Mesenchymal stem cell (in vitro differentiated cells and primary cell): Measurements from ENCODE around the gene HIPK2.

Experiments
- DNase-seq: peaks from one replicate; pipeline ENCODE4 v3.0.0-alpha.2; 2013
- H2AFZ ChIP-seq: one replicate; pipeline ENCODE4 v1.6.1; 2013; ENCODE audit warnings: low read depth, mild to moderate bottlenecking, control low read depth, inconsistent platforms, low read length, moderate library complexity
- H2AK5ac ChIP-seq: 2 replicates; pipeline ENCODE4 v1.6.1; 2013; ENCODE audit warnings: low read length, moderate library complexity, mild to moderate bottlenecking, inconsistent platforms; ENCODE audit not compliant: severe bottlenecking
- H2BK120ac ChIP-seq: one replicate; pipeline ENCODE4 v1.6.1; 2013; ENCODE audit warnings: low read depth, mild to moderate bottlenecking, inconsistent platforms, low read length, moderate library complexity
- H2BK12ac ChIP-seq, 2 experiments: one replicate each; pipeline ENCODE4 v1.6.1; 2013; ENCODE audit warnings: inconsistent platforms in 2 of 2, low read length in 2 of 2, mild to moderate bottlenecking in 2 of 2, moderate library complexity in 2 of 2, control low read depth in 1 of 2
- H2BK15ac ChIP-seq: one replicate; pipeline ENCODE4 v1.6.1; 2013; ENCODE audit warnings: mild to moderate bottlenecking, low read depth, inconsistent platforms; ENCODE audit not compliant: poor library complexity, severe bottlenecking
- H2BK5ac ChIP-seq: 2 replicates; pipeline ENCODE4 v1.6.1; 2013; ENCODE audit warnings: low read depth, mild to moderate bottlenecking, low read length, control low read depth, inconsistent platforms; ENCODE audit not compliant: poor library complexity, severe bottlenecking
- H3K14ac ChIP-seq, 2 experiments: one replicate each; pipeline ENCODE4 v1.6.1; 2013; ENCODE audit warnings: inconsistent platforms in 2 of 2, low read length in 2 of 2, control low read depth in 1 of 2, mild to moderate bottlenecking in 1 of 2, moderate library complexity in 1 of 2
- H3K18ac ChIP-seq, 2 experiments: one replicate each; pipeline ENCODE4 v1.6.1; 2013; ENCODE audit warnings: inconsistent platforms in 2 of 2, low read length in 2 of 2, control low read depth in 1 of 2, low read depth in 1 of 2, mild to moderate bottlenecking in 1 of 2
- H3K23ac ChIP-seq, 2 experiments: one replicate each; pipeline ENCODE4 v1.6.1; 2013; ENCODE audit warnings: inconsistent platforms in 2 of 2, low read length in 2 of 2, mild to moderate bottlenecking in 2 of 2, moderate library complexity in 2 of 2, control low read depth in 1 of 2
- H3K27ac ChIP-seq: 2 replicates; pipeline ENCODE4 v1.5.1; 2013; ENCODE audit warnings: mild to moderate bottlenecking, moderate library complexity, low read length, control low read depth, inconsistent platforms; ENCODE audit not compliant: poor library complexity, severe bottlenecking
- H3K27me3 ChIP-seq, 2 experiments: 2 replicates each; pipeline versions ENCODE4 v1.6.1 to v1.7.0; 2013; ENCODE audit warnings: low read length in 2 of 2, mild to moderate bottlenecking in 2 of 2, moderate library complexity in 2 of 2, control low read depth in 1 of 2, inconsistent platforms in 1 of 2; ENCODE audit not compliant: control insufficient read depth in 1 of 2, insufficient read depth in 1 of 2
- H3K36me3 ChIP-seq, 2 experiments: 2 replicates each; pipeline versions ENCODE4 v1.6.1 to v1.7.0; 2013; ENCODE audit warnings: low read length in 2 of 2, control low read depth in 1 of 2, inconsistent platforms in 1 of 2, low read depth in 1 of 2, mild to moderate bottlenecking in 1 of 2; ENCODE audit not compliant: insufficient read depth in 2 of 2, control insufficient read depth in 1 of 2
- H3K4ac ChIP-seq, 2 experiments: one replicate each; pipeline ENCODE4 v1.6.1; 2013; ENCODE audit warnings: inconsistent platforms in 2 of 2, low read length in 2 of 2, mild to moderate bottlenecking in 2 of 2, moderate library complexity in 2 of 2, control low read depth in 1 of 2, low read depth in 1 of 2
- H3K4me1 ChIP-seq: 2 replicates; pipeline ENCODE4 v1.6.1; 2013; ENCODE audit warnings: low read depth, low read length, control low read depth; ENCODE audit not compliant: control insufficient read depth, insufficient read depth
- H3K4me2 ChIP-seq: 2 replicates; pipeline ENCODE4 v1.6.1; 2013; ENCODE audit warnings: low read length, mild to moderate bottlenecking, inconsistent platforms; ENCODE audit not compliant: poor library complexity, severe bottlenecking
- H3K4me3 ChIP-seq, 2 experiments: 2 replicates each; pipeline versions ENCODE4 v1.5.1 to v1.7.0; 2013; ENCODE audit warnings: low read length in 2 of 2, mild to moderate bottlenecking in 2 of 2, control low read depth in 1 of 2, low read depth in 1 of 2; ENCODE audit not compliant: insufficient read depth in 1 of 2
- H3K79me1 ChIP-seq: replicated peaks from 2 replicates; pipeline ENCODE4 v1.6.1; 2013; ENCODE audit warnings: mild to moderate bottlenecking, control low read depth, low read length, inconsistent platforms; ENCODE audit not compliant: poor library complexity, severe bottlenecking
- H3K9ac ChIP-seq: 2 replicates; pipeline ENCODE4 v1.7.0; 2013; ENCODE audit warnings: mild to moderate bottlenecking, low read length, moderate library complexity
- H3K9me3 ChIP-seq: 2 replicates; pipeline ENCODE4 v1.7.0; 2013; ENCODE audit warnings: mild to moderate bottlenecking, low read length; ENCODE audit not compliant: control insufficient read depth
- H4K8ac ChIP-seq: one replicate; pipeline ENCODE4 v1.6.1; 2013; ENCODE audit warnings: inconsistent platforms, mild to moderate bottlenecking, low read length, moderate library complexity
- H4K91ac ChIP-seq: one replicate; pipeline ENCODE4 v1.6.1; 2013; ENCODE audit warnings: mild to moderate bottlenecking, low read length, inconsistent platforms
- WGBS: methylation state at CpG from one replicate; pipeline ENCODE4 v1.1.7; 2013; ENCODE audit warnings: mixed read lengths; 5-methylcytosine and 5-hydroxymethylcytosine counted together

HIPK2 gene

DNA sequence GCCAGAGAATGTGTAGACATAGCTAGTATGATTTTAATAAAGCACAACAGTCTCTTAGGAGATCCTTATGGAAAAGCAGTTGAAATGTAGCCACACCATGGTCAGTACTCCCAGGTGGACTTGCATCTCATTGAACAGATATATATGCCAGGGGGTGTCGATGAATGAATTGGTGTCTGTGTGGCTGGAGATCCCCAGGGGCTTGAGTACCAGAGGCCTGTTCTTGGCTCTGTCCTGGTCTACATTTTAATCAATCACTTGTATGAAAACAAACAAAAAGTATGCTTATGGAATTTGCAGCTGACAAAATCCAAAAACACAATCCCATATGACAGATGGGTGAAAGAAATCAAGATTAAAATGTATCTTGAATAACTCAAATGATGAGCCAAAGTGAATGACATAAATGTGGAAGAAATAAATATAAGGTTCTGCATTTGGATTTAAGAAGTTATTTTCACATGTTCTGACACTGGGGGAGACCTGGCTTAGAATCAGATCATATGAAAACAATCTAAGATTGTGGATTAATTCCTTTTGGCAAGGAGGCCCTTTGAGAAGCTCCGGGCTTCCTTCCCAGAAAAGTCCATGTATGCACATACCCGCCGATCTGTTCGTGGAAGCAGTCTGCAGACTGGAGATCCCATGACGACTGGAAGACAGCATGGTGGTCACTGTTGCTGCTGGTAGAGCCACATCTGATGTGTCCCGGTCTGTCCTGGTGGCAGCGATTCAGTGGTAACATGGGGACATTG lies 238.7 kb downstream of the HIPK2 start:
- Histone ChIP-seq H2AK5ac (no peak overlapping the region), H3K4me3 (no peak overlapping the region), H2AFZ (no peak overlapping the region), H2BK15ac (no peak overlapping the region), H3K9ac (no peak overlapping the region), H4K8ac (no peak overlapping the region), H4K91ac (no peak overlapping the region), H3K79me1 (no peaks in the 10 kb centered on the region), H3K4me1 (peaks cover 5% of the 10 kb centered on the region), H3K27ac (no peak overlapping the region), H3K4ac (no peak overlapping the region), H2BK5ac (no peak overlapping the region), H3K9me3 (no peaks in the 10 kb centered on the region), H3K14ac (peak overlapping the region in 1 of 2 experiments; percentile 80), H2BK12ac (no peak overlapping the region), H3K36me3 (no peaks in the 10 kb centered on the region), H2BK120ac (no peak overlapping the region), H3K27me3 (peaks cover 51 to 58% of the 10 kb centered on the region in 2 experiments), H3K18ac (no peak overlapping the region), H3K23ac (no peak overlapping the region), H3K4me2 (no peak overlapping the region)
- no peak for DNase-seq
- 95% methylated on average over 8 of the region's 8 CpGs for WGBS

DNA sequence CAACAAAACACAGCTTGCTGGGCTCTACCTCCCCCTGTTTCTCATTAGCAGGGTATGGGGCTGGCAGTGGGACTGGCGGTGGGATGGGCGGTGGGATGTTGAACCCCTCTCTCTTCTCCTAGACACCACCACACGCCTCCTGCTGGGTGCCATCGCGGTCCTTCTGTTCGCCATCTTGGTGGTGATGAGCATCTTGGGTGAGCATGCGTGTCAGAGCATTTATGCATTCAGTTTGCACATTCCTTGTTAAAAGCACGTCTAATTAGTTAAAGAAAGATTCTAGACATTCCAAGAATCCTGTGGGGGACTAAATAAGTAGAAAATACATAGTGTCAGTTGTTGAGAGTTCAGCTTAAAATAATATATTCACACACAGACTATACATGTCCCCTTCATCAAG lies 241.6 kb downstream of the HIPK2 start:
- Histone ChIP-seq H3K4me2 (no peak overlapping the region), H2BK15ac (no peak overlapping the region), H3K4ac (no peak overlapping the region), H2BK5ac (no peak overlapping the region), H4K8ac (no peak overlapping the region), H3K18ac (no peak overlapping the region), H2AK5ac (no peak overlapping the region), H3K9me3 (no peaks in the 10 kb centered on the region), H3K79me1 (no peaks in the 10 kb centered on the region), H3K36me3 (no peaks in the 10 kb centered on the region), H2BK12ac (no peak overlapping the region), H3K4me3 (no peak overlapping the region), H3K14ac (no peak overlapping the region), H3K27ac (no peak overlapping the region), H2AFZ (no peak overlapping the region), H3K4me1 (no peaks in the 10 kb centered on the region), H4K91ac (no peak overlapping the region), H2BK120ac (no peak overlapping the region), H3K27me3 (peaks cover 31 to 46% of the 10 kb centered on the region in 2 experiments), H3K9ac (no peak overlapping the region), H3K23ac (no peak overlapping the region)
- 91% methylated on average over 6 of the region's 8 CpGs for WGBS
- DNase-seq, result no peak

- Histone ChIP-seq H3K27ac (no peak overlapping the region), H3K4ac (no peak overlapping the region), H3K79me1 (no peaks in the 10 kb centered on the region), H3K9ac (no peak overlapping the region), H2BK12ac (no peak overlapping the region), H4K91ac (no peak overlapping the region), H3K4me2 (no peak overlapping the region), H4K8ac (no peak overlapping the region), H3K27me3 (peaks cover 25 to 37% of the 10 kb centered on the region in 2 experiments), H3K9me3 (no peaks in the 10 kb centered on the region), H3K23ac (no peak overlapping the region), H3K18ac (no peak overlapping the region), H3K4me1 (no peaks in the 10 kb centered on the region), H2BK120ac (no peak overlapping the region), H3K14ac (no peak overlapping the region), H2AK5ac (no peak overlapping the region), H3K36me3 (no peaks in the 10 kb centered on the region), H2BK5ac (no peak overlapping the region), H2BK15ac (no peak overlapping the region), H2AFZ (no peak overlapping the region), H3K4me3 (no peak overlapping the region)
- no peak for DNase-seq
- WGBS, result 52% methylated on average over 4 of the region's 7 CpGs
Measured at GRCh38 chr7:139534966-139535651, 242.7 kb downstream of the HIPK2 start.

DNA sequence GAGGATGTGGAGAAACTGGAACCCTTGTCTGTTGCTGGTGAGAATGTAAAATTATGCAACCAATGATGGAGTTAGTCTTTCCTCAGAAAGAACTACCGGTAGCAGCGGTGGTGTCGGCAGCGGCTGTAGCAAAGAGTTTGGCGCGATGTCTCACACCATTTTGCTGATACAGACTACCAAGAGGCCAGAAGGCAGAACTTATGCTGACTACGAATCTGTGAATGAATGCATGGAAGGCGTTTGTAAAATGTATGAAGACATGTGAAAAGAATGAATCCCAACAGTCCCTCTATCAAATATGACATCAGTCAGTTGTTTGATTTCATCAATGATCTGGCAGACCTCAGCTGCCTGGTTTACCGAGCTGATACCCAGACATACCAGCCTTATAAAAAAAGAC lies 243.7 kb downstream of the HIPK2 start:
- H3K14ac ChIP-seq, result no peak overlapping the region

More for the DNA sequence above, 243.7 kb downstream of the HIPK2 start:
- no peak overlapping the region for H3K9ac ChIP-seq
- H2AFZ ChIP-seq, result no peak overlapping the region
- no peak overlapping the region for H2BK15ac ChIP-seq
- H2BK5ac ChIP-seq, result no peak overlapping the region
- no peak overlapping the region for H3K18ac ChIP-seq
- no peak overlapping the region for H3K4me2 ChIP-seq
- H4K91ac ChIP-seq, result no peak overlapping the region
- no peak overlapping the region for H3K27ac ChIP-seq
- H3K23ac ChIP-seq, result no peak overlapping the region
- no peak for DNase-seq
- no peak overlapping the region for H4K8ac ChIP-seq
- H3K36me3 ChIP-seq, result no peaks in the 10 kb centered on the region
- peaks cover 22 to 28% of the 10 kb centered on the region in 2 experiments for H3K27me3 ChIP-seq
- no peak overlapping the region for H3K4me3 ChIP-seq
- H3K4ac ChIP-seq, result no peak overlapping the region
- H2BK12ac ChIP-seq, result no peak overlapping the region
- H2AK5ac ChIP-seq, result no peak overlapping the region
- 93% methylated on average over 8 of the region's 9 CpGs for WGBS
- H3K4me1 ChIP-seq, result no peaks in the 10 kb centered on the region
- H2BK120ac ChIP-seq, result no peak overlapping the region
- H3K79me1 ChIP-seq, result no peaks in the 10 kb centered on the region
- H3K9me3 ChIP-seq, result no peaks in the 10 kb centered on the region
